Measurements from ENCODE around the gene RAC2. TPM values are rescaled to one million over a fixed set of nuclear protein-coding genes. Genes with fewer than 3 reads are reported as not detected.

The RAC2 gene
- total and polyA plus RNA-seq, 9 of the 15 experiments (the other 6 are each of a cell fraction or from before 2014, with no cell fraction given), result 22.7 to 103 (median 43.3) TPM

GRCh38 chr22:37198258-37199102 lies 45.6 kb downstream of the RAC2 start (continued):
- TF ChIP-seq MAFG (tag; conservative IDR thresholded peaks at IDR 0.05), result no peak
- TF ChIP-seq SIN3B (IDR thresholded peaks at IDR 0.05; ENCODE audit: low read depth), result no peak
- no peak for TF ChIP-seq ZNF184 (CRISPR knock-in tag; IDR thresholded peaks at IDR 0.05)
- TF ChIP-seq ZSCAN29 (IDR thresholded peaks at IDR 0.05), result no peak
- peak; percentile 63 to 72 (median 69) for TF ChIP-seq CTCF (IDR thresholded peaks at IDR 0.05 in 2 of 3, conservative IDR thresholded peaks at IDR 0.05 in 1 of 3; ENCODE audit: insufficient read depth in 2 of 3, low read depth in 1 of 3, low read length in 3 of 3)
- no peak for TF ChIP-seq ZNF584 (CRISPR knock-in tag; IDR thresholded peaks at IDR 0.05; ENCODE audit: low read depth)
- no peak for TF ChIP-seq FOS (IDR thresholded peaks at IDR 0.05; ENCODE audit: extremely low read depth, insufficient read length)
- TF ChIP-seq RAD21 (CRISPR knock-in tag; conservative IDR thresholded peaks at IDR 0.05 in 1 of 2, IDR thresholded peaks at IDR 0.05 in 1 of 2), result peak; percentile 59 to 62
- TF ChIP-seq POLR2AphosphoS2 (IDR thresholded peaks at IDR 0.05; ENCODE audit: low read length), result no peak
- TF ChIP-seq KAT8 (IDR thresholded peaks at IDR 0.05; ENCODE audit: low read depth), result no peak
- TF ChIP-seq, protein P1, sequence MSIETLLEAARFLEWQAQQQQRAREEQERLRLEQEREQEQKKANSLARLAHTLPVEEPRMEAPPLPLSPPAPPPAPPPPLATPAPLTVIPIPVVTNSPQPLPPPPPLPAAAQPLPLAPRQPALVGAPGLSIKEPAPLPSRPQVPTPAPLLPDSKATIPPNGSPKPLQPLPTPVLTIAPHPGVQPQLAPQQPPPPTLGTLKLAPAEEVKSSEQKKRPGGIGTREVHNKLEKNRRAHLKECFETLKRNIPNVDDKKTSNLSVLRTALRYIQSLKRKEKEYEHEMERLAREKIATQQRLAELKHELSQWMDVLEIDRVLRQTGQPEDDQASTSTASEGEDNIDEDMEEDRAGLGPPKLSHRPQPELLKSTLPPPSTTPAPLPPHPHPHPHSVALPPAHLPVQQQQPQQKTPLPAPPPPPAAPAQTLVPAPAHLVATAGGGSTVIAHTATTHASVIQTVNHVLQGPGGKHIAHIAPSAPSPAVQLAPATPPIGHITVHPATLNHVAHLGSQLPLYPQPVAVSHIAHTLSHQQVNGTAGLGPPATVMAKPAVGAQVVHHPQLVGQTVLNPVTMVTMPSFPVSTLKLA (conservative IDR thresholded peaks at IDR 0.05), result peak in 1 of 2 experiments; percentile 30; a peak in 2 of 4 replicates
- TF ChIP-seq, protein P2, sequence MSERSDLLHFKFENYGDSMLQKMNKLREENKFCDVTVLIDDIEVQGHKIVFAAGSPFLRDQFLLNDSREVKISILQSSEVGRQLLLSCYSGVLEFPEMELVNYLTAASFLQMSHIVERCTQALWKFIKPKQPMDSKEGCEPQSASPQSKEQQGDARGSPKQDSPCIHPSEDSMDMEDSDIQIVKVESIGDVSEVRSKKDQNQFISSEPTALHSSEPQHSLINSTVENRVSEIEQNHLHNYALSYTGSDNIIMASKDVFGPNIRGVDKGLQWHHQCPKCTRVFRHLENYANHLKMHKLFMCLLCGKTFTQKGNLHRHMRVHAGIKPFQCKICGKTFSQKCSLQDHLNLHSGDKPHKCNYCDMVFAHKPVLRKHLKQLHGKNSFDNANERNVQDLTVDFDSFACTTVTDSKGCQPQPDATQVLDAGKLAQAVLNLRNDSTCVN (CRISPR knock-in tag; IDR thresholded peaks at IDR 0.05), result no peak
- no peak for TF ChIP-seq KDM2B (CRISPR knock-in tag; IDR thresholded peaks at IDR 0.05)
- no peak for TF ChIP-seq HMG20A (CRISPR knock-in tag; conservative IDR thresholded peaks at IDR 0.05)
- TF ChIP-seq HNRNPK (IDR thresholded peaks at IDR 0.05; ENCODE audit: low read depth, low read length, poor library complexity, severe bottlenecking), result no peak
- TF ChIP-seq KDM1A (IDR thresholded peaks at IDR 0.05), result peak in 1 of 2 experiments; percentile 68; a peak in 2 of 4 replicates
- no peak for TF ChIP-seq SAP30 (IDR thresholded peaks at IDR 0.05; ENCODE audit: borderline replicate concordance, insufficient read depth, low read depth, low read length, poor library complexity, severe bottlenecking)
- no peak for TF ChIP-seq TCF3 (CRISPR knock-in tag; IDR thresholded peaks at IDR 0.05)
- TF ChIP-seq, protein P3, sequence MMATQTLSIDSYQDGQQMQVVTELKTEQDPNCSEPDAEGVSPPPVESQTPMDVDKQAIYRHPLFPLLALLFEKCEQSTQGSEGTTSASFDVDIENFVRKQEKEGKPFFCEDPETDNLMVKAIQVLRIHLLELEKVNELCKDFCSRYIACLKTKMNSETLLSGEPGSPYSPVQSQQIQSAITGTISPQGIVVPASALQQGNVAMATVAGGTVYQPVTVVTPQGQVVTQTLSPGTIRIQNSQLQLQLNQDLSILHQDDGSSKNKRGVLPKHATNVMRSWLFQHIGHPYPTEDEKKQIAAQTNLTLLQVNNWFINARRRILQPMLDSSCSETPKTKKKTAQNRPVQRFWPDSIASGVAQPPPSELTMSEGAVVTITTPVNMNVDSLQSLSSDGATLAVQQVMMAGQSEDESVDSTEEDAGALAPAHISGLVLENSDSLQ (IDR thresholded peaks at IDR 0.05), result peak; percentile 55; the same call in 1 of the 2 replicates
- no peak for TF ChIP-seq CREB5 (CRISPR knock-in tag; IDR thresholded peaks at IDR 0.05)

Data from K562 (cell line).